H1 (cell line): Measurements from ENCODE around the gene BRD1. TPM values are rescaled to one million over a fixed set of nuclear protein-coding genes. Genes with fewer than 3 reads are reported as not detected.

Experiments
- CHD1 ChIP-seq: IDR thresholded peaks from 2 replicates; pipeline ENCODE4 v1.6.1; 2012; ENCODE audit warnings: low read depth, low read length, improper control_type of control experiment
- FOSL1 ChIP-seq: IDR thresholded peaks from 2 replicates; pipeline ENCODE4 v1.6.1; 2011; ENCODE audit warnings: mild to moderate bottlenecking, low read depth, low read length, moderate library complexity; ENCODE audit not compliant: insufficient read depth
- NRF1 ChIP-seq: IDR thresholded peaks from 2 replicates; pipeline ENCODE4 v1.6.1; 2011; ENCODE audit warnings: mild to moderate bottlenecking, low read depth, low read length, improper control_type of control experiment
- POLR2A ChIP-seq, 2 experiments: IDR thresholded peaks; 1 replicate in 1 of 2; 2 replicates in 1 of 2; pipeline ENCODE4 v1.6.1; 2011; ENCODE audit warnings: low read depth in 2 of 2, low read length in 2 of 2, mild to moderate bottlenecking in 2 of 2; ENCODE audit errors: control extremely low read depth in 1 of 2
- polyA plus RNA-seq, 7 experiments: library from polyadenylated mRNA; depleted of rRNA in 3 of 7; stranded (reverse) in 5 of 7; unstranded in 2 of 7; fragments of >200 nt in 5 of 7; fragments of 200-250 nt in 2 of 7; gene quantifications; 1 replicate in 5 of 7; 2 replicates in 1 of 7; 4 replicates in 1 of 7; pipeline versions ENCODE4 v1.2.1 to v1.2.3, GENCODE V29; 2011 to 2013; ENCODE audit warnings: missing spikeins in 2 of 7, mixed read lengths in 2 of 7
- total RNA-seq: library from RNA; stranded (reverse); fragmentation: NEBNext Ultra II Directional; extraction: Animal tissue kit (Norgen Biotek cat#: 25700); gene quantifications from 2 replicates; pipeline ENCODE4 v1.2.1, GENCODE V29; 2021
- TF ChIP-seq, protein P1 (sequence below): IDR thresholded peaks from 2 replicates; pipeline ENCODE4 v1.6.1; 2011; ENCODE audit warnings: low read length, improper control_type of control experiment
- TF ChIP-seq, protein P2 (sequence below): fragments of 300-600 bp; sonication (generic); IDR thresholded peaks from 2 replicates; pipeline ENCODE4 v1.7.1; 2012; ENCODE audit warnings: low read length, moderate library complexity, mild to moderate bottlenecking, inconsistent platforms; ENCODE audit not compliant: insufficient replicate concordance

Gene BRD1
- total and polyA plus RNA-seq, 2 of the 8 experiments (the other 6 are each of a cell fraction or from before 2014, with no cell fraction given): 6.8 to 34.0 TPM

DNA sequence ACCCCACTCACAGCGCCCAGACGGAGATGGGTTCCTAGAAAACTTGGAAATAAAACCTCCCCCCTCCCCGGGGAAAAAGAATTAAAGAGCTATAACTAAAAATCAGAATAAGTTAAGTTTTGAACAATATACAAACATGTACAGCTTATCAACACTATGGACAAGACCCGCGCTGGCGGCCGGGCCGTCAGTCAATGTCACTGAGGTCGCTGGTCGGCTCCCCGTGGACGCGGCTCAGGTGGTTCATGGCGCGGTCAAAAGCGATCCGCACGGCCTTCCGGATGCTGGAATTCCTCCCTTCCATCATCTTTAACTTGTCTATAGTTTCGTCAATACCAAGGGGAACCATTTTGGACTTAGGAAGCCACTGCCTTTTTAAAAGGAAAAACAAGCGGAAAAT, 53.6 kb downstream of the BRD1 start (continued):
- TF ChIP-seq CHD1 (no peak), NRF1 (no peak), FOSL1 (no peak), POLR2A (IDR thresholded peaks at IDR 0.05; ENCODE audit: control extremely low read depth in 1 of 2, low read depth in 2 of 2, low read length in 2 of 2) (no peak)
- TF ChIP-seq, protein P1, sequence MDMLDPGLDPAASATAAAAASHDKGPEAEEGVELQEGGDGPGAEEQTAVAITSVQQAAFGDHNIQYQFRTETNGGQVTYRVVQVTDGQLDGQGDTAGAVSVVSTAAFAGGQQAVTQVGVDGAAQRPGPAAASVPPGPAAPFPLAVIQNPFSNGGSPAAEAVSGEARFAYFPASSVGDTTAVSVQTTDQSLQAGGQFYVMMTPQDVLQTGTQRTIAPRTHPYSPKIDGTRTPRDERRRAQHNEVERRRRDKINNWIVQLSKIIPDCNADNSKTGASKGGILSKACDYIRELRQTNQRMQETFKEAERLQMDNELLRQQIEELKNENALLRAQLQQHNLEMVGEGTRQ: no peak
- TF ChIP-seq, protein P2, sequence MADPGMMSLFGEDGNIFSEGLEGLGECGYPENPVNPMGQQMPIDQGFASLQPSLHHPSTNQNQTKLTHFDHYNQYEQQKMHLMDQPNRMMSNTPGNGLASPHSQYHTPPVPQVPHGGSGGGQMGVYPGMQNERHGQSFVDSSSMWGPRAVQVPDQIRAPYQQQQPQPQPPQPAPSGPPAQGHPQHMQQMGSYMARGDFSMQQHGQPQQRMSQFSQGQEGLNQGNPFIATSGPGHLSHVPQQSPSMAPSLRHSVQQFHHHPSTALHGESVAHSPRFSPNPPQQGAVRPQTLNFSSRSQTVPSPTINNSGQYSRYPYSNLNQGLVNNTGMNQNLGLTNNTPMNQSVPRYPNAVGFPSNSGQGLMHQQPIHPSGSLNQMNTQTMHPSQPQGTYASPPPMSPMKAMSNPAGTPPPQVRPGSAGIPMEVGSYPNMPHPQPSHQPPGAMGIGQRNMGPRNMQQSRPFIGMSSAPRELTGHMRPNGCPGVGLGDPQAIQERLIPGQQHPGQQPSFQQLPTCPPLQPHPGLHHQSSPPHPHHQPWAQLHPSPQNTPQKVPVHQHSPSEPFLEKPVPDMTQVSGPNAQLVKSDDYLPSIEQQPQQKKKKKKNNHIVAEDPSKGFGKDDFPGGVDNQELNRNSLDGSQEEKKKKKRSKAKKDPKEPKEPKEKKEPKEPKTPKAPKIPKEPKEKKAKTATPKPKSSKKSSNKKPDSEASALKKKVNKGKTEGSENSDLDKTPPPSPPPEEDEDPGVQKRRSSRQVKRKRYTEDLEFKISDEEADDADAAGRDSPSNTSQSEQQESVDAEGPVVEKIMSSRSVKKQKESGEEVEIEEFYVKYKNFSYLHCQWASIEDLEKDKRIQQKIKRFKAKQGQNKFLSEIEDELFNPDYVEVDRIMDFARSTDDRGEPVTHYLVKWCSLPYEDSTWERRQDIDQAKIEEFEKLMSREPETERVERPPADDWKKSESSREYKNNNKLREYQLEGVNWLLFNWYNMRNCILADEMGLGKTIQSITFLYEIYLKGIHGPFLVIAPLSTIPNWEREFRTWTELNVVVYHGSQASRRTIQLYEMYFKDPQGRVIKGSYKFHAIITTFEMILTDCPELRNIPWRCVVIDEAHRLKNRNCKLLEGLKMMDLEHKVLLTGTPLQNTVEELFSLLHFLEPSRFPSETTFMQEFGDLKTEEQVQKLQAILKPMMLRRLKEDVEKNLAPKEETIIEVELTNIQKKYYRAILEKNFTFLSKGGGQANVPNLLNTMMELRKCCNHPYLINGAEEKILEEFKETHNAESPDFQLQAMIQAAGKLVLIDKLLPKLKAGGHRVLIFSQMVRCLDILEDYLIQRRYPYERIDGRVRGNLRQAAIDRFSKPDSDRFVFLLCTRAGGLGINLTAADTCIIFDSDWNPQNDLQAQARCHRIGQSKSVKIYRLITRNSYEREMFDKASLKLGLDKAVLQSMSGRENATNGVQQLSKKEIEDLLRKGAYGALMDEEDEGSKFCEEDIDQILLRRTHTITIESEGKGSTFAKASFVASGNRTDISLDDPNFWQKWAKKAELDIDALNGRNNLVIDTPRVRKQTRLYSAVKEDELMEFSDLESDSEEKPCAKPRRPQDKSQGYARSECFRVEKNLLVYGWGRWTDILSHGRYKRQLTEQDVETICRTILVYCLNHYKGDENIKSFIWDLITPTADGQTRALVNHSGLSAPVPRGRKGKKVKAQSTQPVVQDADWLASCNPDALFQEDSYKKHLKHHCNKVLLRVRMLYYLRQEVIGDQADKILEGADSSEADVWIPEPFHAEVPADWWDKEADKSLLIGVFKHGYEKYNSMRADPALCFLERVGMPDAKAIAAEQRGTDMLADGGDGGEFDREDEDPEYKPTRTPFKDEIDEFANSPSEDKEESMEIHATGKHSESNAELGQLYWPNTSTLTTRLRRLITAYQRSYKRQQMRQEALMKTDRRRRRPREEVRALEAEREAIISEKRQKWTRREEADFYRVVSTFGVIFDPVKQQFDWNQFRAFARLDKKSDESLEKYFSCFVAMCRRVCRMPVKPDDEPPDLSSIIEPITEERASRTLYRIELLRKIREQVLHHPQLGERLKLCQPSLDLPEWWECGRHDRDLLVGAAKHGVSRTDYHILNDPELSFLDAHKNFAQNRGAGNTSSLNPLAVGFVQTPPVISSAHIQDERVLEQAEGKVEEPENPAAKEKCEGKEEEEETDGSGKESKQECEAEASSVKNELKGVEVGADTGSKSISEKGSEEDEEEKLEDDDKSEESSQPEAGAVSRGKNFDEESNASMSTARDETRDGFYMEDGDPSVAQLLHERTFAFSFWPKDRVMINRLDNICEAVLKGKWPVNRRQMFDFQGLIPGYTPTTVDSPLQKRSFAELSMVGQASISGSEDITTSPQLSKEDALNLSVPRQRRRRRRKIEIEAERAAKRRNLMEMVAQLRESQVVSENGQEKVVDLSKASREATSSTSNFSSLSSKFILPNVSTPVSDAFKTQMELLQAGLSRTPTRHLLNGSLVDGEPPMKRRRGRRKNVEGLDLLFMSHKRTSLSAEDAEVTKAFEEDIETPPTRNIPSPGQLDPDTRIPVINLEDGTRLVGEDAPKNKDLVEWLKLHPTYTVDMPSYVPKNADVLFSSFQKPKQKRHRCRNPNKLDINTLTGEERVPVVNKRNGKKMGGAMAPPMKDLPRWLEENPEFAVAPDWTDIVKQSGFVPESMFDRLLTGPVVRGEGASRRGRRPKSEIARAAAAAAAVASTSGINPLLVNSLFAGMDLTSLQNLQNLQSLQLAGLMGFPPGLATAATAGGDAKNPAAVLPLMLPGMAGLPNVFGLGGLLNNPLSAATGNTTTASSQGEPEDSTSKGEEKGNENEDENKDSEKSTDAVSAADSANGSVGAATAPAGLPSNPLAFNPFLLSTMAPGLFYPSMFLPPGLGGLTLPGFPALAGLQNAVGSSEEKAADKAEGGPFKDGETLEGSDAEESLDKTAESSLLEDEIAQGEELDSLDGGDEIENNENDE: no peak
